GM12878 (cell line): ENCODE measurements around the gene CFC1B. TPM values are rescaled to one million over a fixed set of nuclear protein-coding genes. Genes with fewer than 3 reads are reported as not detected.
"Not testable (repeated sequence)": the region's sequence is repeated elsewhere in the genome, so short reads cannot be mapped to it uniquely, and the experiment has no call there.

Experiments
- ATAC-seq: fragments of 200-7000 bp; cut with Tn5 transposase; 3 replicates; pipeline ENCODE4 v1.9.1; 2020; ENCODE audit warnings: mild to moderate bottlenecking, moderate library complexity
- BruUV-seq: library from RNA; stranded (reverse); fragments of 400-500 nt; replicated peaks from 2 replicates; lab custom pipeline; 2021; lab: Mats Ljungman, UMichigan
- CTCF ChIA-PET: fragments of 300-600 bp; sonication (Branson Sonifier 250); formaldehyde crosslinking; extraction: SDS; loops from one replicate; lab custom pipeline; 2021; ENCODE audit warnings: inconsistent platforms; lab: Yijun Ruan, JAX
- POLR2A ChIA-PET: fragments of 350-600 bp; formaldehyde crosslinking; extraction: SDS; loops from one replicate; lab custom pipeline; 2021; ENCODE audit warnings: inconsistent platforms; lab: Charles Lee
- RAD21 ChIA-PET: fragments of 300-600 bp; sonication (Branson Sonifier 250); formaldehyde crosslinking; loops from one replicate; lab custom pipeline; 2023; ENCODE audit warnings: antibody characterized with exemption; ENCODE audit not compliant: unreplicated experiment; lab: Charles Lee
- SMC1A ChIA-PET: fragments of 300-600 bp; sonication (Branson Sonifier 250); formaldehyde crosslinking; loops from one replicate; lab custom pipeline; 2023; ENCODE audit not compliant: unreplicated experiment, uncharacterized antibody; lab: Charles Lee
- DNase-seq: peaks from one replicate; pipeline ENCODE4 v3.0.0-alpha.2; 2011; ENCODE audit warnings: low read depth, low spot score
- FAIRE-seq: peaks from 3 replicates; lab custom pipeline; 2011; peaks lifted over from hg19 to GRCh38; lab: Jason Lieb, UNC
- H2AFZ ChIP-seq: 2 replicates; pipeline ENCODE4 v1.6.0; 2011; ENCODE audit warnings: low read depth, low read length, control low read depth; ENCODE audit not compliant: control insufficient read depth
- H3K27ac ChIP-seq: 2 replicates; pipeline ENCODE4 v1.5.1; 2011; ENCODE audit warnings: control low read depth; ENCODE audit not compliant: control insufficient read depth, insufficient read depth
- H3K27me3 ChIP-seq, 2 experiments: replicated peaks in 1 of 2; 2 replicates each; pipeline versions ENCODE4 v1.6.0 to v1.6.1; 2011; ENCODE audit warnings: low read length in 1 of 2; ENCODE audit not compliant: control insufficient read depth in 2 of 2, insufficient read depth in 2 of 2
- H3K36me3 ChIP-seq, 2 experiments: 2 replicates each; pipeline ENCODE4 v1.5.1; 2011; ENCODE audit warnings: low read length in 1 of 2; ENCODE audit not compliant: control insufficient read depth in 2 of 2, insufficient read depth in 2 of 2
- H3K4me1 ChIP-seq: 2 replicates; pipeline ENCODE4 v1.6.1; 2011; ENCODE audit warnings: mild to moderate bottlenecking, low read length, moderate library complexity, mixed read lengths; ENCODE audit not compliant: control insufficient read depth, insufficient read depth
- H3K4me2 ChIP-seq: 2 replicates; pipeline ENCODE4 v1.6.0; 2011; ENCODE audit warnings: control low read depth; ENCODE audit not compliant: control insufficient read depth, insufficient read depth
- H3K4me3 ChIP-seq: fragments of 200-600 bp; sonication (generic); 2 replicates; pipeline ENCODE4 v1.5.1; 2016
- H3K79me2 ChIP-seq: 2 replicates; pipeline ENCODE4 v1.6.0; 2011; ENCODE audit warnings: low read length; ENCODE audit not compliant: control insufficient read depth, insufficient read depth
- H3K9ac ChIP-seq: 2 replicates; pipeline ENCODE4 v1.8.0; 2011; ENCODE audit warnings: low read length, control low read depth, mixed read lengths; ENCODE audit not compliant: control insufficient read depth, insufficient read depth
- H3K9me3 ChIP-seq: replicated peaks from 3 replicates; pipeline ENCODE4 v1.5.1; 2011; ENCODE audit warnings: mild to moderate bottlenecking, low read length; ENCODE audit not compliant: control insufficient read depth, insufficient read depth
- H4K20me1 ChIP-seq: 2 replicates; pipeline ENCODE4 v1.6.0; 2011; ENCODE audit not compliant: control insufficient read depth, insufficient read depth
- WGBS: methylation state at CpG from one replicate; pipeline ENCODE4 v1.1.6; 2016; ENCODE audit warnings: low lambda C conversion rate; ENCODE audit not compliant: insufficient replicate concordance, insufficient coverage; ENCODE audit errors: missing lambda C conversion rate; 5-methylcytosine and 5-hydroxymethylcytosine counted together
- in situ Hi-C: fragments of 300-500 bp; cut with MboI; formaldehyde crosslinking; loops from 9 replicates; pipeline ENCODE4 v1.14.3; 2018; ENCODE audit warnings: mixed read lengths
- intact Hi-C: fragments of 100-400 bp; cut with micrococcal nuclease; formaldehyde crosslinking; loops from one replicate; pipeline ENCODE4 v1.14.2; 2022; ENCODE audit not compliant: unreplicated experiment
- polyA plus RNA-seq, 11 experiments: library from polyadenylated mRNA; depleted of rRNA in 4 of 11; unstranded in 6 of 11; stranded (reverse) in 5 of 11; fragments of >200 nt; fragmentation: Nextera tagmentation in 4 of 11; fragmentation: Illumina TruSeq in 1 of 11; extraction: Ambion mirVana in 4 of 11; extraction: Trizol in 1 of 11; gene quantifications; 1 replicate in 1 of 11; 2 replicates in 10 of 11; pipeline versions ENCODE4 v1.2.1 to v1.2.3, GENCODE V29; 2011 to 2016; ENCODE audit warnings: inconsistent platforms in 2 of 11, missing spikeins in 2 of 11, low read depth in 1 of 11
- total RNA-seq, 4 experiments: library from RNA; depleted of rRNA in 3 of 4; stranded (reverse); fragments of >200 nt in 3 of 4; fragmentation: Illumina TruSeq in 1 of 4; extraction: Trizol in 1 of 4; gene quantifications; 2 replicates each; pipeline versions ENCODE4 v1.2.1 to v1.2.3, GENCODE V29; 2013 to 2021

CFC1B gene
- total and polyA plus RNA-seq, 10 of the 15 experiments (the other 5 are each of a cell fraction or from before 2014, with no cell fraction given), result not detected

- in situ Hi-C loops, FAIRE-seq, H3K4me1 ChIP-seq, CTCF ChIA-PET, H2AFZ ChIP-seq, H3K9ac ChIP-seq, H3K4me3 ChIP-seq, H3K9me3 ChIP-seq, SMC1A ChIA-PET, H3K79me2 ChIP-seq, intact Hi-C loops, H3K36me3 ChIP-seq, H3K27me3 ChIP-seq, BruUV-seq, H3K27ac ChIP-seq, H4K20me1 ChIP-seq, DNase-seq, H3K4me2 ChIP-seq, RAD21 ChIA-PET, POLR2A ChIA-PET: not testable (repeated sequence)
- WGBS, result no CpG with 5 or more reads among the region's 5 CpGs
- peak; percentile 99 for ATAC-seq
Measured at GRCh38 chr2:130531225-130531624, 10.2 kb downstream of the CFC1B start.

GRCh38 chr2:130531672-130532071 lies 10.7 kb downstream of the CFC1B start:
- H2AFZ ChIP-seq, H3K36me3 ChIP-seq, DNase-seq, H3K4me2 ChIP-seq, H3K9ac ChIP-seq, SMC1A ChIA-PET, H3K4me1 ChIP-seq, H3K27ac ChIP-seq, H4K20me1 ChIP-seq, H3K9me3 ChIP-seq, BruUV-seq, H3K27me3 ChIP-seq, POLR2A ChIA-PET, in situ Hi-C loops, intact Hi-C loops, RAD21 ChIA-PET, CTCF ChIA-PET, H3K4me3 ChIP-seq, H3K79me2 ChIP-seq: not testable (repeated sequence)
- FAIRE-seq (peak; percentile 82), ATAC-seq (peak; percentile 77)
- no CpG with 5 or more reads among the region's 9 CpGs for WGBS

GRCh38 chr2:130536654-130537053 lies 15.6 kb downstream of the CFC1B start:
- H3K36me3 ChIP-seq, H3K79me2 ChIP-seq, POLR2A ChIA-PET, H2AFZ ChIP-seq, H3K4me3 ChIP-seq, CTCF ChIA-PET, H3K27me3 ChIP-seq, H4K20me1 ChIP-seq, ATAC-seq, BruUV-seq, H3K4me2 ChIP-seq, H3K9me3 ChIP-seq, RAD21 ChIA-PET, H3K9ac ChIP-seq, intact Hi-C loops, SMC1A ChIA-PET, H3K27ac ChIP-seq, in situ Hi-C loops, H3K4me1 ChIP-seq, DNase-seq: not testable (repeated sequence)
- FAIRE-seq, result peak; percentile 75
- no CpG with 5 or more reads among the region's 7 CpGs for WGBS

GRCh38 chr2:130538271-130538670 lies 17.2 kb downstream of the CFC1B start:
- H3K4me1 ChIP-seq, H4K20me1 ChIP-seq, POLR2A ChIA-PET, H3K79me2 ChIP-seq, H3K4me2 ChIP-seq, intact Hi-C loops, H3K36me3 ChIP-seq, BruUV-seq, RAD21 ChIA-PET, DNase-seq, in situ Hi-C loops, H3K27me3 ChIP-seq, H3K9ac ChIP-seq, SMC1A ChIA-PET, FAIRE-seq, H3K9me3 ChIP-seq, H3K4me3 ChIP-seq, CTCF ChIA-PET, ATAC-seq, H3K27ac ChIP-seq, H2AFZ ChIP-seq: not testable (repeated sequence)
- WGBS, result no CpG with 5 or more reads among the region's 9 CpGs
